HepG2 (cell line): ENCODE results near the gene C2CD2. TPM values are rescaled to one million over a fixed set of nuclear protein-coding genes. Genes with fewer than 3 reads are reported as not detected.

Experiments
- BORCS8-MEF2B ChIP-seq: sonication (generic); formaldehyde crosslinking; IDR thresholded peaks from 2 replicates; pipeline ENCODE4 v1.8.0; 2022; ENCODE audit warnings: mild to moderate bottlenecking, missing genetic modification reagents
- HNRNPLL ChIP-seq: fragments of 200-400 bp; formaldehyde crosslinking; IDR thresholded peaks from 2 replicates; pipeline ENCODE4 v1.6.1; 2017; ENCODE audit warnings: mild to moderate bottlenecking, low read depth, low read length; ENCODE audit not compliant: poor library complexity, severe bottlenecking
- SETDB1 ChIP-seq: sonication (generic); formaldehyde crosslinking; IDR thresholded peaks from 2 replicates; pipeline ENCODE4 v1.5.1; 2020; ENCODE audit warnings: missing genetic modification reagents, mild to moderate bottlenecking, borderline replicate concordance
- TFDP1 ChIP-seq: IDR thresholded peaks from 2 replicates; pipeline ENCODE4 v1.6.1; 2016; ENCODE audit warnings: missing compliant biosample characterization, missing genetic modification reagents, borderline replicate concordance
- TRAFD1 ChIP-seq: sonication (generic); formaldehyde crosslinking; IDR thresholded peaks from 2 replicates; pipeline ENCODE4 v1.5.1; 2020; ENCODE audit warnings: missing genetic modification reagents, mild to moderate bottlenecking, borderline replicate concordance
- ZNF260 ChIP-seq: sonication (generic); formaldehyde crosslinking; IDR thresholded peaks from 2 replicates; pipeline ENCODE4 v1.4.0; 2020; ENCODE audit warnings: missing genetic modification reagents, low read depth, mild to moderate bottlenecking, borderline replicate concordance
- ZNF576 ChIP-seq: sonication (generic); formaldehyde crosslinking; IDR thresholded peaks from 2 replicates; pipeline ENCODE4 v1.4.0; 2020; ENCODE audit warnings: mild to moderate bottlenecking, missing genetic modification reagents
- ZNF609 ChIP-seq: sonication (generic); formaldehyde crosslinking; IDR thresholded peaks from 2 replicates; pipeline ENCODE4 v1.4.0; 2020; ENCODE audit warnings: mild to moderate bottlenecking, missing genetic modification reagents, borderline replicate concordance
- ZNF678 ChIP-seq: sonication (generic); formaldehyde crosslinking; IDR thresholded peaks from 2 replicates; pipeline ENCODE4 v1.4.0; 2020; ENCODE audit warnings: mild to moderate bottlenecking, missing genetic modification reagents
- ZNF687 ChIP-seq: sonication (generic); formaldehyde crosslinking; IDR thresholded peaks from 2 replicates; pipeline ENCODE4 v1.5.1; 2020; ENCODE audit warnings: mild to moderate bottlenecking, missing genetic modification reagents, moderate library complexity
- ZUFSP ChIP-seq: sonication (generic); formaldehyde crosslinking; IDR thresholded peaks from 2 replicates; pipeline ENCODE4 v1.9.0; 2021; ENCODE audit warnings: missing genetic modification reagents, mild to moderate bottlenecking, borderline replicate concordance
- polyA plus RNA-seq, 8 experiments: library from polyadenylated mRNA; depleted of rRNA in 3 of 8; stranded (reverse) in 7 of 8; unstranded in 1 of 8; fragments of >200 nt; fragmentation: Illumina TruSeq in 4 of 8; extraction: Trizol in 4 of 8; gene quantifications; 2 replicates each; pipeline versions ENCODE4 v1.2.1 to v1.2.3, GENCODE V29; 2011 to 2016; ENCODE audit warnings: low read depth in 4 of 8, missing spikeins in 1 of 8, mixed read lengths in 1 of 8; ENCODE audit not compliant: insufficient read depth in 1 of 8
- total RNA-seq, 5 experiments: library from RNA; depleted of rRNA; stranded (reverse); fragments of >200 nt; fragmentation: Illumina TruSeq; extraction: Trizol; gene quantifications; 2 replicates each; pipeline ENCODE4 v1.2.3, GENCODE V29; 2016; ENCODE audit warnings: low read depth in 1 of 5

C2CD2 gene
- total and polyA plus RNA-seq, 2 of the 13 experiments (the other 11 are each of a cell fraction or from before 2014, with no cell fraction given), result 12.5 to 19.7 TPM

GRCh38 chr21:41953831-41954653, at the start of gene C2CD2 (continued):
- TF ChIP-seq ZNF260 (CRISPR knock-in tag) (no peak), TFDP1 (CRISPR knock-in tag) (peak; percentile 90; the same call in 1 of the 2 replicates), BORCS8-MEF2B (CRISPR knock-in tag) (peak; percentile 82; the same call in 1 of the 2 replicates), ZNF678 (CRISPR knock-in tag) (0 out of 2 replicates have a peak, but pooled peaks have one; percentile 41), ZNF609 (peak; percentile 61), SETDB1 (CRISPR knock-in tag) (no peak), ZUFSP (CRISPR knock-in tag) (no peak), TRAFD1 (CRISPR knock-in tag) (no peak), ZNF576 (CRISPR knock-in tag) (no peak), ZNF687 (CRISPR knock-in tag) (peak; percentile 92), HNRNPLL (no peak)
